SKM-1 (cell line): Measurements from ENCODE around the gene HPF1.
"Not testable (repeated sequence)": the region's sequence is repeated elsewhere in the genome, so short reads cannot be mapped to it uniquely, and the experiment has no call there.

Experiments
- DNase-seq: peaks from one replicate; lab custom pipeline; 2025; ENCODE audit not compliant: unreplicated experiment; lab: John Stamatoyannopoulos, UW

HPF1 gene

DNA sequence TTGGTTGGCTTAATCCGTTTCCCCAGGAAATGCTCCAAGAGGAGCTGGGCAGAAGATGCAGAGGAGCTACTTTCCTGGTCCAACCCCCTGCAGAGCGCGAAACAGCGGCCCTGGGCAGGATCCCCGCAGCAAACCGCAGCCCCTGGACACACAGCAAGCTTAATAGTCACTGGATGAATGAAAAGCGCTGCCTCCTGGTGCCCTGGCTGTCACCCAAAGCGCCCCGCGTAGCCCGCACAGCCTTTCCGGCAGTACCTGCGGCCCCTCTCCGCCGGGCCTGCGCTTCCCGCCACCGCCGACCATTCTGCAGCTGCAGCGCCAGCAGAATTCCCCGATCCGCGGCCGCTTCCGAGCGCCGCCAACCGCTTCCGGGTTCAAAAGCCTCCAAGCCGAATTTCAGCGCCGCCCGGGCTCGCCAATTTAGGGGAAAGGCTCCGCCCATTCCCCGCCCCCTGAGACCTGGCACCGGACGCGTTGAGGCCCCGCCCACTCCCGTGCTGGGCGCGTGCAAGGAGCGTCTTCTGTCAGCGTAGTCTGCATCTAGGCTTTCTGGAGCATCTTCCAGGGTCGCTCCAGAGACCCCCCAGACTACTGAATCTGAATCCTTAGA lies at the start of gene HPF1:
TSS of gene HPF1 (minus strand) at position 370 of the 610 bp plus-strand sequence. CDS start at position 303, 67 bp downstream.
- DNase-seq, result peak; percentile 88

DNA sequence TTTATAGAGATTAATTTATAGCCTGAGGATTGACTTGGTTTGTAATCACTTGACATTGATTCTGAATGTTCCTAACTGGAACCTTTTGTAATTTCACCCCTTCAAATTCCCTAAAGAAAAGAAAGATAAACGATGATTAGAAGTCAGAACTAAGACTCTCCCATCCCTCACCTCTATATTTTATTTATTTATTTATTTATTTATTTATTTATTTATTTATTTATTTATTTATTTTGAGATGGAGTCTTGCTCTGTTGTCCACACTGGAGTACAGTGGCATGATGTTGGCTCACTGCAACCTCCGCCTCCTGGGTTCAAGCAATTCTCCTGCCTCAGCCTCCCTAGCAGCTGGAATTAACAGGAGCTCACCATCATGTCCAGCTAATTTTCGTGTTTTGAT lies 49.0 kb upstream of the HPF1 start:
- DNase-seq, result not testable (repeated sequence)

DNA sequence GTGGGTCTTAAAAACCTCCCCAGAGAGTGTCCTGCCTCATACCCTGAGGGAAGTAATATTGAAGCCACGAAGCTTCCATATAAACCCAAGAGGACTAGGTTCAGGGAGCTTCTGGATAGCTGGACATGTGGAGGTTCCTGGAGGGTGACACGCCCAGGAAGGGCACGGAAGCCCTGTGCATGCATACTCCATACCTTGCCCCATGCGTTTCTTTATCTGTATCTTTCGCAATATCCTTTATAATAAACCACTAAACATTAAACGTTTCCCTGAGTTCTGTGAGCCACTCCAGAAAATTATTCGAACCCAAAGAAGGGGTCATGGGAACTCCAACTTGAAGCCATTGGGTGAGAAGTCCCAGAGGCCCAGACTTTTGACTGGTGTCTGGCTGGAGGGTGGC lies 45.7 kb upstream of the HPF1 start:
- DNase-seq, result no peak

DNA sequence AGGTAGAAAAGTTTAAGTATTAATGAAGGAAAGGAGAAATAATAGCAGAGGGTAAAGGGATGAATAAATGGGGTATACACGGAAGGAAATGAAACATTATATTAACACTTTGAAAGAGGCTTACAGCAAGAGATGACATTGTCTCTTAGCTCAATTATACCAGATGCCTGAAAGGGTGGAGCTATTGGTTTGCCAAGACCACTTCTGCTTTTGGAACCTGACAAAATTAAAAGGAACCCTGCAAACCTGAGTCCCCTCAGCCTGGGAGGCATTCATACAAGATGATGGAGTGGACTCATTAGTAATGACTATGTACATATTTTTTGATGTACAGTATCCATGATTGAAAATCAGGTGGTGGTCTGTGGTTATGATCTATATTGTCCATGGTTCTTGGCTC lies 45.1 kb upstream of the HPF1 start:
- no peak for DNase-seq

DNA sequence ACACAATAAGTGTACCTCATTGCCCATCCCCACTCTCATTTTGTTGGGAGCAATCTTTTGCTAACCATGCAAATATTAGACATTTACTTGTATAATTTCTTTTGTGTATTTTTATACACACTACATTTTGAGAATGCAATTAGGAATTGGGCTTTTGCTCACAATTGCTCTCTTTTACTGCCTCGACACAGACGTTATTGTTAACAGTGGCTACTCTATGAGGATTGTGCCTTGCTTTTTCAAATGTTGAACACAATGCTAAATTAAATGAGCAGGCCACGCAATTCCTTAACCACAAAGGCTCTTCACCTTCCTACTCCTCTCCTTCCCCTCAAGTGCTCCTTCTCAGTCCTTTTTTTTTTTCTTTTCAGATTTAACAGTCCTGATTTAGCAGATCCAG lies 42.8 kb upstream of the HPF1 start:
- no peak for DNase-seq

DNA sequence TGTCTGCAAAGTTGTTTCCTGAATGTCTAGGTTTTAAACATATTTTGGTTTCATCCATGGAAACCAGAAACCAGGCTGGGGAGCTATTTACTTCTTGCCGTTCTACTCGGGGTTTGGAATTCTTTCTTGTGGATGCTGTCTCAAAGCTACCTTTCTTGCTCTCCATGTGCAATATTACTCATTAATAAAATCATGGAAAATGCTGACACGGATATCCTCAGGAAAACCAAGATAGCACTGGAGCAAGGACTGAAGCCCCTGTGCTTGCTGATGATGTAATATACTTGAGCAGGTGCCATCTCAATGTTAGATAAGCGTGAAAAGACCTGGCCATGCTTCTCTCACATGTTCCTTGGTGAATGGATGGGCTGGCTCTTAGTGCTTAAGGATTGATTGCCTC lies 41.5 kb upstream of the HPF1 start:
- no peak for DNase-seq

DNA sequence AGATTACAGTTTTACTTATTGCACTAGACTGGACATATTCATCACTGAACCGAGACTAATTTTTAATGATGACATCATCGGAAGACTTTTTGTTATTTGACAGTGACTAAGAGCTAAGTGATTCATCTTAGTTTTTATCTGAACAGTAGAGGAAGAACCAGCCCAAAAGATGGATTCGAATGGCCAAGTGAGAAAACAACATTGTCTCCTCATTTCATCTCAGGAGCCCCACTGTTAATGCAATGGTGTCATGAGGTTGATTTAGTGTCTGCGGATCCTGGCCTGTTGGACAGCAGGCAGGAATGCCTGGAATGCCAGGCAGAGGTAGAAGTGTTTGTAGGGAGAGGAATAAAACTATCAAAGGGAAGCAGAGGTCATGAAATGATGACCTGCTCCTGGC lies 37.8 kb upstream of the HPF1 start:
- no peak for DNase-seq

DNA sequence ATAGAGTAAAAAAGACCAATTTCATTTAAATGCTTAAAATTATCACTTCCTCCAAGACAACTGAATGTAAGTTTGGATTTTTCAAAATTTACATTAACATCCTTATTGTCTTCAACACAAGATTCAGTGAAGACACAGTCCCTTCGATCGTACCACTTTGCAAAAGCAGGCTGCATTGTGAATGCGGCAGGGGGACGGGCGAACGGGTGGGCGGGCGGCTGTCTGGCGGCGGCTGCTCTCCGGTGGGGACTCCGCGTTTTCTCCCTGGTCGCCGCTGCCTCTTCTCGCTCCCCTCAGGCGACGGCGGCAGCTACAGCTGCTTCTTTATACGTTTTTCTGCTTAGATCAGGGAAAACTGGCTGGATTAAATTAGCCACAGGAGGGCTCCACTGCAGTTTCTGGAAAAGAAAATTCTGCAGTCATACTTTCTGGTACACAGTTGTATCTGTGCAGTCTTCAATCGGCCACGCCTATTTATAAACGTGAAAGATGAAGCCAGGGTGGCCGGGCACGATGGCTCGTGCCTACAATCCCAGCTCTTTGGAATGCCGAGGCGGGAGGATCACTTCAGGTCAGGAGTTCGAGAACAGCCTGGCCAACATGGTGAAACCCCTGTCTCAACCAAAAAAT lies 33.9 kb upstream of the HPF1 start:
- no peak for DNase-seq

DNA sequence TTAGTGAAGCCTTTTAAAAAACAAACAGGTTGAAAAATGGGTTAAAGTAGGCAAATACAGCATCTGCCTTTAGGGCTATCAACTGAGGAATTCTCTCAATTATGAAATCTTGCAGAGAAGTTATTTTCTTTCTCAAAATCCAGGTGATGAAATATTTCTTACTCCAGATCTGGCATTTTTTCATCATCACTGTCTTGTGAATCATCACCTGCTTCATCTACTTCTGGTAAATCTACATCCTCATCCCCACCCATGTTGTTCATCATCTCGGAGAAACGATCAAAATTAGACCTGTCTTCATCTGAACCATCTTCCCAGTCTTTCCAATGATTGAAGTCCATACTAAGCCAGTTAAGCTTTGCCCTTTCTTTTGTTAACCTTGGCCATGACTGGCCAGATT lies 33.3 kb upstream of the HPF1 start:
- no peak for DNase-seq

DNA sequence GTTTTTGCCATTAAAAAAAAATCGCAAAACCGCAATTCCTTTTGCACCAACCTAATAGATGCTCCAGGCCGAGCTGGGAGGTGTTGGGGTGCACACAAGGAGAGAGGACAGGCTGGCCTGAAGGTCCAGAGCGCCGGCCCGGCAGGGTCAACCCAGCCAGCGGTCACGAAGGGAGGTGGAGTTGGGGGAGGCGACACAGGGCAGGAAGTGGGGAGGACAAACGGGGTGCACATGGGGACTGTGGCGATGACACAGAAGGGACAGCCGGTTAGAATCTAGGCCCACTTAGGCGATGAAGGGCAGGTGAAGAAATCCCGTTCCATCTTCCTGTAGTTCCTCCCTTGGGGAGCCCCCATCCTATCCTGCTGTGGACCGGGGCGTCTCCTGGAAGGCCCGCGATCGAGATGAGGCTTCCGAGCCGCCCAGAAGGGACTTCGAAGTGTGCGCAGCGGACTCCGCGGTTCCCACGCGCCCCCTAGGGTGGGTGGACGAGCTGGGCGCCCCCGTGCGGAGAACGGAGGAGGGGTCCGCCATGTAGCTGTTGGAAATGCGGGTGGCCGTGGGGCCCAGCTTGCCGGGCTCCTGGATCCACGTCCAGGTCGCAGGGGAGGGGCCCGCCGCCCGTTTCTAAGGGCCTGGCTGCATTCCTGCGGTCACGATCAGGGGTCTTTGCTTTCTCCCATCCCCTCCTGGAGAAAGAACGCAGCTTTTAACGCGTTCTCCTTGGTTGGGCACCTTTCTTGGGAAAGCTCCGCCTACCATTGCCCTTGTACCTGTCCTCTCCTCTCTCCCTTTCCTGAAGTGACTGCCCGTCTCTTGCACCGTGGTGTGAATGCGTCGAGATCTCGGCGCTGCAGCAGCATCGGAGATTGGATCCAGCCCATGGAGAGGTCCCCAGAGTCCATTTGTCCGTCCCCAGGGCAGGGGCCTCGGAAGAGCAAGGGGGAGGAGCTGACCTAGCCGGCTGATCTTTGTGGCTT lies 17.0 kb upstream of the HPF1 start:
- DNase-seq, result no peak

DNA sequence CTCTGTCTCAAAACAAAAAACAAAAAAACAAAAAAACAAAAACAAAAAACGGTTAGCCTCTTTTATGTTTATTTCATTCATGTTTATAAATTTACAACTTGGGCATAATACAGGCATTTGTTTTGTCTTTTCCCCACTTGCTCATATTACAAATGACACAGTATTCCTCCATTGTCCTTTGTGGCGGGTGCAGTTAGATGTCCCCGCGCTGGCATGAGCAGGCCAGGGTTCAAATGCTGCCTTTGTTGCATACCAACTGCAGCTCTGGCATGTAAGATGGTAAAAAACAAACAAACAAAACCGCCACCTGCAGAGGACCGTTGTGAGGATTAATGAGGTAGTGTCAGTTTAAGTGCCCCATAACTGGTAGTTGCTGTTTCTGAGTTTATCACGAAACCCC lies 16.1 kb upstream of the HPF1 start:
- no peak for DNase-seq

DNA sequence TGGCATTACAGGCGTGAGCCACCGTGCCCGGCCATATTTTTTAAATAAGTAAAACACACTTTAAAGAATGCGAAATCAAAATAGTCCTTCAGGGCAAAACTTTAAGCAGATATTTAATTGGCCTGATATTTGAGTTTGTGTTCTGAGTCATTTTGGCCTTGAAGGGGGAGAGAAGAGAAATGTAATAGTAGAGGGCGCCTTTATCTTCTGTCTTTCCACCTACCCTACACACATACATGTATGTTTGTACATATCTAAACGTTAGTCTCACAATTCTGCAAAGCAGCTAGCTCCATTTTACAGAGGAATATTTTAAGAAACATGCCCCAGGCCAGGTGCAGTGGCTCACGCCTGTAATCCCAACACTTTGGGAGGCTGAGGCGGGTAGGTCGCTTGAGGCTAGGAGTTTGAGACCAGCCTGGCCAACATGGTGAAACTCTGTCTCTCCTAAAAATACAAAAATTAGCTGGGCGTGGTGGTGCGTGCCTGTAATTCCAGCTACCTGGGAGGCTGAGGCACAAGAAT lies 13.9 kb upstream of the HPF1 start:
- DNase-seq, result not testable (repeated sequence)

DNA sequence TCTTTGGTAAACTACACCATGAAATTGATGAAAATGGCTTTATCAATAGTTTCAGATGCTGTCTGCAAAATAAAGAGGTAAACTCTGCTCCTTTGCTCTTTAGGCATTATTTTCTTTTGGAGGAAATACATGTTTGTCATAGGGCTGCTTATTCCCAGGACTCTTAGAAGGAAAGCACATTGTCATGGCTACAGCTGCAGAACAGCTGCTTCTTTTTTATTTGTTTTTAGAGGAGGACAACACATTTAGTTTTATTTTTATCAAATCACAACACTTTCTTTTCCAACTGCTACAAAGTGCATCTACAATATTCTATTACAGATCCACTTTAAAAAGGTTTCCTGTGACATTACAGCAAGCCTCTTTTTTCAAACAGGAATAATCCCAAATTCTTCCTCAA lies 12.7 kb upstream of the HPF1 start:
- no peak for DNase-seq

DNA sequence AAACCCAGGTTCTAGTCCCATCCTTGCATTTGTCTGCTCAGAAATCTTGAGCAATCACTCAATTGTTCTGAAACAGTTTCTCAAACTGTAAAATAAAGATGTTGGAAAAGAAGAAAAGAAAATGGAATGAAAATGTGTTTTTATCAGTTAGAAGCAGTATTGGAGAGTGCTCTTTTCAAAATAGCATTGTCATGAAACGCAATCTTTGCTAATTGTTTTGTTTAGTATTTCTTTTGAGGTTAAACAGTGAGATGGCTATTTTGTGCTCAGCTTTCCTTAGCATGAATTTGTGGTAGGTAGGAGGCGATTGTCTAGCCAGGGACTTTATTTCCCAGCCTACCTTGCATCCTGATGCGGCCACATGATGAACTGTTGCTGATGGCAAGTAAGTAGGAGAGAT lies 10.6 kb upstream of the HPF1 start:
- no peak for DNase-seq

DNA sequence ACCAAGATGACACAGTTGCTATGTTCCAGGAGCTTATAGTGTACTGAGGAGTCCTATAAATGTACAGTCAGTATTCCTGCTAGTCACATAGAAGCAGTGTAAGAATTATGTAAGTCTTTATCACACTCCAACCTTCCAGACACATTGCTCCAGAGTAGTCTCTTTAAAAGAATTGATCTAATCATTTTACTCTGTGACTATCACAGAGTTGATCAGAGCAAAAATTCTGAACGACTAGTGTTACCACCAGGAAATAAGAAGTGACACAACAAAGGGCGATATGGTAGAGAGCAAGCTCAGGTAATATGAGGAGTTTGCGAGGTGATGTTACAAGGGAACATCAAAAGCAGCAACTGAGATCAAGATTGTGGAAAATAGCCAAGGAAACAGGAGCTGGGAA lies 9.0 kb upstream of the HPF1 start:
- no peak for DNase-seq

DNA sequence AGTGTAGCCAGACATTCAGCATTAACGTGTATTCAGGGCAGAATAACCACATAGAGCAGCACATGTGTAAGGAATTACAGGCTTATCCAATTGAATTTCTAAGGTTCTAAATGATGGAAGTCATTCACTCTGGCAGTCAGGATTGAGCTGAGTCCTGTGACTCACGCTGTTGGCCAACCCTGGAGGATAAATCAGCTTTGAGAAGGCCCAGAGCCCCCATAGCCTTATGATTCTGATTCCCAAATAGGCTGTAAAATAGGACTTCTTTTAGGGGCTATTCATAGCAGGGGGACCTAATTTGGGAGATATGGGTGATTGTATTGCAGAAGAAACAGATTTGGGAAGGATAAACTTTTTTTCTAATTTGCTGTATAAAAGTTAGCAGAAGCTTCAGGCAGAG lies 8.1 kb upstream of the HPF1 start:
- DNase-seq, result no peak

DNA sequence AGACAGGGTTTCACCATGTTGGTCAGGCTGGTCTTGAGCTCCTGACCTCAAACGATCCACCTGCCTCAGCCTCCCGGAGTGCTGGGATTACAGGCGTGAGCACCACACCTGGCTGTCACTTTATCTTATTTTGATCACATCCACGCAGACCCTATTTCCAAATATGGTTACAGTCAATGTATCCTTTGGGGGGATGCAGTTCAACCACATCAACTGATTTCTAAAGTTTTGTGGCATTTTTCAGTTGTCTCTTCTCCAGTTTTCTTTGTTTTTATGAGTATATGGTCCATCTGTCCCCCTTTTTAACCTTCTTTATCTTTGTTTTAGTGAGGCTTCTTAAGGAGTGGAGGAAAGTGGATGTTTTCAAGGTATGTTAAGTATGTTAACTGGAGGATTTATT lies 4.1 kb upstream of the HPF1 start:
- DNase-seq, result no peak

DNA sequence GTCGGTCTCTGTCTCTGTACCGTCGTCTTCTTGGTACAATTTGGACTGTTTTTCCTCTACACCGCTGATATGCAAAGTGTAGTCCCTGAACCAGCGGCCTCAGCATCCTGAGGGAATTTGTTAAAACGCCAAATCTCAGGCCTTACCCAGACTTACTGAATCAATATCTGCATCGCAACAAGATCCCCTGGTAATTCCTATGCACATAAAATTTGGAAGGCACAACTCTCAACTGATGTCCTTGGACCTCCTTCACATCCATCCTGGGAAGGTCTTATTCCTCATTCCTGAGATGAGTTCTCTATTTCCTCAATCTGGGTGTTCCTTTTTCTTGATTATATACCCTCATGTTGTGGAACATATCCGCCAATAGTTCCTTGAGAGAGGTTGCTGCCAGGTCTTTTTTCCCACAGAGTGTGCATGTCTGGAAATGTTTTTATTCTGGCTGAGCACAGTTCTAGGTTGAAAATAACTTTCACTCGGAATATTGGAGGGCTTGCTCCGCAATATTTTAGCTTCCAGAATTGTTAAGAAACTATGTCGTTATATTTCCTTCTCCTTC lies 738 bp upstream of the HPF1 start:
- DNase-seq, result no peak

DNA sequence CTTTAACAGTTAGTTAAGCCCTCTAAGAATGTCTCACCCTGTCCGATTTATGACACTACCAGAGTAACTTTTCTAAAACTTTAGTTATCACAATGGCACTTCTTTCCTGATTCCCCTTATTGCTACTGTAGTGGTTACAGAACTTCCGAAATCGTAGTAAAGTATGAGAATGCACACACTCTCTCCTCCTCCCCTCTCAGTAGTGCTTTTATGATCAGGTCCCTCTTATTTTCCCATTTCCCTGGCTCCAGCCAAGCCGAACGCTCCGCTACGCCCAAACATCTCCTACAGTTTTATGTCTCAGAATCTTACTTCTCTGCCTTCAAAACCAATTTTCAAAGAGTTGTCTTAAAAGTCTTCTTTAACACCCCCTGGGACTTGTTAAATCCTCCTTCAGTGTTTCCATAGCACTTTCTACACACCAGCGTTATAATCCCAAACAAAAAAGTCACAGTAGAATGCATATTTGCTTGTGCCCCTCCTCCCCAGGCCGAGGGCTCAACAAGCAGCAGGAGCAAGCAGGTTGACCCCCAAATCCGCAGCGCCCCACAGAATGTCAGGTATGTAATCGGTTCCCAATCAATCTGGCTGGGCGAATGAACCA lies 671 bp downstream of the HPF1 start:
- DNase-seq, result no peak

DNA sequence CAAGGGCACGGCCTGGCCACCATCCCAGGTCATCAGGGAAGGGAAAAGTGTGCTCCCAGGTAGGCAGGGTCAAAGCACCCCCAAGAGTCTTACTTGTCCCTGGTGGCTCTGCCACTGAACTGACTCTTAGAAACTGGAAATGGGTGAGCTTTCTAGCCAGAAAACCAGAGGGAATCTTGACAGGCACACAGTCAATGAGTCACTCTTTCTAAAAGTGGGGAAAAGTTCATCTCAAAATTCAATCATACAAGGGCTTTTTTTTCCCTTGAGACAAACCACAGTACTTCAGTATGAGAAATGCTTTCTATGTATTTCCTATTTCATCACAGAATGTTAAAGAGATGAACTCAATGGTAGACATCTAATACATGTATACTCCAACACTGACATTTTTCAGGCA lies 12.5 kb downstream of the HPF1 start:
- no peak for DNase-seq

DNA sequence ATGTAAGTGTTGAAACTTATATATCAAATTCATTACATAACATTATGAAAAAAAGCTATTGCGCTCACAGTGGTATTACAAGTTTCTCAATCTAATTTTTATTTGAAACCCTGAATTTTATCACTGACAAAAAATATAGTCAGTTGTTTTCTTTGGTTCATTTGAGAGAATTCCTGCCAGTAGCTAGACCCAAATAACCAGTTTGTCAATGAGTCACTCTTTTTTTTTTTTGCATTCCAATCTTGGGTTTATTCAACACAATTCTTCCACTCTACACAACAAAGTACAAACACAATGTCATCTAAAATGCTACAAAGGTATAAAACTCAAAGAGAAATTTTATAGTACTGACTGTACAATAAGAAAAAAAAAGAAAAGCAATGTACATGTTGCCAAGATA lies 13.1 kb downstream of the HPF1 start:
- no peak for DNase-seq
